Measurements from ENCODE around the gene EIF2AK3. TPM values are rescaled to one million over a fixed set of nuclear protein-coding genes. Genes with fewer than 3 reads are reported as not detected.

The EIF2AK3 gene
- total RNA-seq, 1 experiment from 2014 or later, result 21.8 TPM

GRCh38 chr2:88563129-88563528 lies 64.1 kb downstream of the EIF2AK3 start:
- BruUV-seq (replicated peaks), result no TSS peak
- no peaks in the 10 kb centered on the region for H3K9me3 Mint-ChIP-seq (ENCODE audit: unreplicated experiment)
- intact Hi-C loops (cut with micrococcal nuclease), result no loop called here
- H3K27me3 Mint-ChIP-seq (ENCODE audit: insufficient read depth, unreplicated experiment), result no peaks in the 10 kb centered on the region
- no peak overlapping the region for H3K4me3 Mint-ChIP-seq (ENCODE audit: unreplicated experiment)
- no peak for DNase-seq (ENCODE audit: unreplicated experiment)
- POLR2A ChIA-PET, result no interaction called here
- peaks cover 43% of the 10 kb centered on the region for H3K36me3 Mint-ChIP-seq (ENCODE audit: insufficient read depth, unreplicated experiment)
- no peaks in the 10 kb centered on the region for H3K4me1 Mint-ChIP-seq (ENCODE audit: insufficient read depth, unreplicated experiment)
- CTCF ChIA-PET, result interaction anchor here (0.5 kb wide), 1 partner anchor 11 kb away, joined by 3 read pairs; no protein-coding TSS in a partner anchor
- no peak for TF ChIP-seq CTCF (IDR thresholded peaks at IDR 0.05; ENCODE audit: unreplicated experiment)
- H3K27ac Mint-ChIP-seq (ENCODE audit: low read depth, unreplicated experiment), result no peak overlapping the region

GRCh38 chr2:88561646-88562388 lies 65.4 kb downstream of the EIF2AK3 start:
- no peak for DNase-seq (ENCODE audit: unreplicated experiment)
- ChIA-PET POLR2A (no interaction called here), CTCF (interaction anchor here (1.0 to 1.1 kb wide), 2 partner anchors 13 to 374 kb away, joined by 3 read pairs; no protein-coding TSS in a partner anchor)
- no peaks in the 10 kb centered on the region for H3K27me3 Mint-ChIP-seq (ENCODE audit: insufficient read depth, unreplicated experiment)
- no peak for TF ChIP-seq CTCF (IDR thresholded peaks at IDR 0.05; ENCODE audit: unreplicated experiment)
- intact Hi-C loops (cut with micrococcal nuclease), result no loop called here
- no TSS peak for BruUV-seq (replicated peaks)
- H3K4me3 Mint-ChIP-seq (ENCODE audit: unreplicated experiment), result no peak overlapping the region
- peaks cover 49% of the 10 kb centered on the region for H3K36me3 Mint-ChIP-seq (ENCODE audit: insufficient read depth, unreplicated experiment)
- H3K9me3 Mint-ChIP-seq (ENCODE audit: unreplicated experiment), result no peaks in the 10 kb centered on the region
- H3K4me1 Mint-ChIP-seq (ENCODE audit: insufficient read depth, unreplicated experiment), result no peaks in the 10 kb centered on the region
- H3K27ac Mint-ChIP-seq (ENCODE audit: low read depth, unreplicated experiment), result no peak overlapping the region

- POLR2A ChIA-PET, result interaction anchor here (0.7 kb wide), 1 partner anchor 48 kb away, joined by 3 read pairs; no protein-coding TSS in a partner anchor
- CTCF ChIA-PET, result interaction anchor here (0.5 to 1.7 kb wide), 4 partner anchors 37 to 179 kb away, joined by 3 to 6 read pairs (median 6); no protein-coding TSS in a partner anchor
- BruUV-seq (replicated peaks), result no TSS peak
- Mint-ChIP-seq H3K36me3 (ENCODE audit: insufficient read depth, unreplicated experiment) (peaks cover 49% of the 10 kb centered on the region), H3K4me3 (ENCODE audit: unreplicated experiment) (no peak overlapping the region), H3K4me1 (ENCODE audit: insufficient read depth, unreplicated experiment) (no peaks in the 10 kb centered on the region), H3K9me3 (ENCODE audit: unreplicated experiment) (no peaks in the 10 kb centered on the region), H3K27ac (ENCODE audit: low read depth, unreplicated experiment) (no peak overlapping the region), H3K27me3 (ENCODE audit: insufficient read depth, unreplicated experiment) (no peaks in the 10 kb centered on the region)
- intact Hi-C loops (cut with micrococcal nuclease), result no loop called here
- TF ChIP-seq CTCF (IDR thresholded peaks at IDR 0.05; ENCODE audit: unreplicated experiment), result no peak
- DNase-seq (ENCODE audit: unreplicated experiment), result no peak
Observed at GRCh38 chr2:88560619-88561307, 66.5 kb downstream of the EIF2AK3 start.

- DNase-seq (ENCODE audit: unreplicated experiment), result no peak
- POLR2A ChIA-PET, result interaction anchor here (1.0 to 1.1 kb wide), 2 partner anchors 56 to 123 kb away, joined by 3 read pairs; no protein-coding TSS in a partner anchor
- BruUV-seq (replicated peaks), result no TSS peak
- no peak overlapping the region for H3K4me3 Mint-ChIP-seq (ENCODE audit: unreplicated experiment)
- no peak overlapping the region for H3K27ac Mint-ChIP-seq (ENCODE audit: low read depth, unreplicated experiment)
- H3K27me3 Mint-ChIP-seq (ENCODE audit: insufficient read depth, unreplicated experiment), result no peaks in the 10 kb centered on the region
- CTCF ChIA-PET, result interaction anchor here (0.6 to 4.8 kb wide), 3 partner anchors 102 to 366 kb away, joined by 3 to 35 read pairs (median 3); no protein-coding TSS in a partner anchor
- H3K4me1 Mint-ChIP-seq (ENCODE audit: insufficient read depth, unreplicated experiment), result no peaks in the 10 kb centered on the region
- no peaks in the 10 kb centered on the region for H3K9me3 Mint-ChIP-seq (ENCODE audit: unreplicated experiment)
- TF ChIP-seq CTCF (IDR thresholded peaks at IDR 0.05; ENCODE audit: unreplicated experiment), result no peak
- H3K36me3 Mint-ChIP-seq (ENCODE audit: insufficient read depth, unreplicated experiment), result peaks cover 42% of the 10 kb centered on the region
- intact Hi-C loops (cut with micrococcal nuclease), result no loop called here
Observed at GRCh38 chr2:88557290-88557689, 70.0 kb downstream of the EIF2AK3 start.

All from MCF 10A (cell line).